GM12874 (cell line): ENCODE data around the gene NINJ2.

Experiments used
- CTCF ChIP-seq: IDR thresholded peaks from 2 replicates; pipeline ENCODE4 v1.5.1; 2011; ENCODE audit warnings: low read depth, mild to moderate bottlenecking, control low read depth, low read length, moderate library complexity; ENCODE audit not compliant: insufficient read depth

NINJ2 gene

GRCh38 chr12:623865-624372, 39.3 kb downstream of the NINJ2 start:
- TF ChIP-seq CTCF, result no peak

GRCh38 chr12:623172-623864, 39.9 kb downstream of the NINJ2 start:
- TF ChIP-seq CTCF, result no peak

DNA sequence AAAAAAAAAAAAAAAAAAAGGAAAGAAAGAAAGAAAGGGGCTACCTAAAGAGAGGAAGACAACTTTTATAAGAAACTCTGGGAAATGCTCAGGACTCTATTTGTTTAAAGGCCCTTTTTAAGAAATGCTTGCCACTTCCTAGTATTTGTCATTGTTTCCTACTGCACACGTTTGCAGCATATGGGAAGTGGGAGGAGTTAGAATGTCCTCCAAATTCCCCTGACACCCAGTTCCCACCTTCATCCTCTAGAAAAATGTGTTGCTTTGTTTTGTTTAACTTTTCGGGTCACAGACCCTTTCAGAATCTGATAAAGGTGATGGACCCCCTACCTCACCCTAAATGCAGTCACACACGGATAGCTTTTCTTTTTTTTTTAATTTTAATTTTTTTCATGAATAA, 40.8 kb downstream of the NINJ2 start:
- TF ChIP-seq CTCF, result no peak

- TF ChIP-seq CTCF, result no peak
Measured at GRCh38 chr12:619346-619745, 43.9 kb downstream of the NINJ2 start.

GRCh38 chr12:618605-619004, 44.6 kb downstream of the NINJ2 start:
- TF ChIP-seq CTCF, result no peak

DNA sequence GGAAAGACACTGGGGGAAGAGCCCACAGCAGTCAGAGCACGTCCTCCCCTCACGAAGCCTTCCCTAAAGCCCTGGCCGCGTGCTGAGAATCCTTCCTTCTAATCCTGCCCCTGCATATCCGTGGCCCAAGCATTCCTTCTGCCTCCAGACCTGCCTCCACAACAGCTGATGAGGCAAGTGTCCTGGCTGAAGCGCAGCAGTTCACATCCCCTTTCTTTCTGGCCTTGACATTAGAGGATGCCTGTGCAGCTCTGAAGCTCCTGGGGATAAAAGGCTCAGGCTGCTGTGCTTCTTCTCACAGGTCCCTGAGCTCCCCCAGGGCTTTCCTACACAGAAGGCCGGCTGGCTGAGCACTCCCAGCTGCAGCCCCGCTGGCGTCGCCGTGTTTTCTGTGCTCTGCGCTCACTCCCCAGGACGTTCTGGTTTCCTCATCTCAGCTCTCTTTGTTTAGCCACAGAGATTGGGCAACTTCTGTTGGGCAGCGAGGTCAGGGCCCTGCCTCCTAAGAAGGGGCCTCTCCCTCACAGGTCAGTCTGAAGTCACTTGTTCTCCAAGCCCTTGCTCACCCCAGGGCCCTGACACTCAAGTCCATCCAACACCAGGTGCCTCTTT, 45.8 kb downstream of the NINJ2 start:
- no peak for TF ChIP-seq CTCF

- TF ChIP-seq CTCF, result no peak
Measured at GRCh38 chr12:615620-616019, 47.6 kb downstream of the NINJ2 start.
